Measurements from ENCODE around the gene CD33. TPM values are rescaled to one million over a fixed set of nuclear protein-coding genes. Genes with fewer than 3 reads are reported as not detected.
"Not testable (repeated sequence)": the region's sequence is repeated elsewhere in the genome, so short reads cannot be mapped to it uniquely, and the experiment has no call there.

The CD33 gene
- 3.8 TPM for polyA plus RNA-seq (ENCODE audit: insufficient read length)

GRCh38 chr19:51224898-51225393 is at the start of gene CD33:
Gene CD33 (plus strand): TSS chr19:51225080. CDS start chr19:51225119, 39 bp downstream.
- DNase-seq (ENCODE audit: low read depth): not testable (repeated sequence)

DNA sequence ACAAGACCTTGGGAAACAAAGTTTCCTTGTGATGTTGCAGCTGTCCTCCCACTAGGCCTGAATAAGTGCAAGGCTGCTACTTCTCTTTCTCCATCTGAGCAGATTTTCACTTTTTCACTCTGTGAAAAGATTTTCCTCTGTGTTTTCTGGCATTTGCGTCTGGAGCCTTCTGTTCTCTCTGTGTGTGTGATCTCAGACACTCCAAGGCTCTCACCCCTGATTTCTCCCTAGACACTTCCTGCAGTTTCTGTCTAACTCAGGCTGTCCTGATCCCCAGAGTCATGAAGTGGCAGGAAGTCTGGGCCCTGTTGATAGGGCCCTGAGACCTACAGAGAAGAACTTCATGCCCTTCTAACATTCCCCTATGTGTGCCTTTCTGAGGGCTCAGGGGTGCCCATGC is 45.6 kb upstream of the CD33 start:
- DNase-seq (ENCODE audit: low read depth): no peak

DNA sequence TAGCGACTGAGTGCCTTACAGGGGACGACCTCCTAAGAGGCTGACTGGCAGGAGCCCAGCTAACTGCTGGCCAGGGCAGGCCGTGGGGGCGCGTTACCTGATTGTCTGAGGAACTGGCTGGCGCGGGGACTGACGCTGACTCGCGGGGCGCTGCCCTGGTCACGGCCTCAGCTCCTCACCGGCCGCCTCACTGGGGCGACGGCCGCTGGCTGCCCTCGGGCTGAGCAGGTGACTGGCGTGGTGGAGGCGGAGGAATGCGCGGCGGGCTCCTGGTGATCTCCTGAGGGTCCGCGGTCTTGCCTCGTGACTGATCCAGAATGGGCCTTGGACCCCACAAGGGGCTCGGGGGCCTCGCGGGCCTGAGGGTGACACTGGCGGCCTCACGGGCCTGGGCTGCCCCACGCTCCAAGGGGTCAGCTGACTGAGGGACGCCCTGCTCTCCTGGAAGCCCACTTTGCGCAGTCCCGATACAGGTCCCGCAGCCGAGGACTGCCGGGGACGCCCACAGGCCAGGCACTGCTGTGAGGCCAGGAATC is 43.4 kb upstream of the CD33 start:
- no peak for DNase-seq (ENCODE audit: low read depth)

- no peak for DNase-seq (ENCODE audit: low read depth)
Observed at GRCh38 chr19:51181913-51182419, 42.9 kb upstream of the CD33 start.

DNA sequence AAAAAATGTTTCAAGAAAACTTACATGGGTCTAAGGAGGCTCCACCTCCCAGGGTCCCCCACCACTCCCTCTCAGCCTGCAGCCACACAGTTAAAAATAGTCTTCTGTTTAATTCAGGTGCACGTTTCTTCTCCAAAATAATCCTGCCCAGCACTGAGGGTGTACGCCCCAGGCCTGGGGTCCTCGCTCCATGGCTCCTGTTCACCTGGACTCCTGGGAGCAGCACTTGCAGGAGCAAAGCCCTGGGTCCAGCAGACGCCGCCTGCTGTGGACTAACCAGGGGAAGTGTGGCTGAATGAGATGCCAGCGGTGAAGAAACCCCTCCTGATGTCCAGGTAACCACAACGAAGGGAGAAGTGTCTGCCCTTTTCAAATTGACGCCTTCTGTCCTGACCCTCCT is 41.3 kb upstream of the CD33 start:
- DNase-seq (ENCODE audit: low read depth): no peak

DNA sequence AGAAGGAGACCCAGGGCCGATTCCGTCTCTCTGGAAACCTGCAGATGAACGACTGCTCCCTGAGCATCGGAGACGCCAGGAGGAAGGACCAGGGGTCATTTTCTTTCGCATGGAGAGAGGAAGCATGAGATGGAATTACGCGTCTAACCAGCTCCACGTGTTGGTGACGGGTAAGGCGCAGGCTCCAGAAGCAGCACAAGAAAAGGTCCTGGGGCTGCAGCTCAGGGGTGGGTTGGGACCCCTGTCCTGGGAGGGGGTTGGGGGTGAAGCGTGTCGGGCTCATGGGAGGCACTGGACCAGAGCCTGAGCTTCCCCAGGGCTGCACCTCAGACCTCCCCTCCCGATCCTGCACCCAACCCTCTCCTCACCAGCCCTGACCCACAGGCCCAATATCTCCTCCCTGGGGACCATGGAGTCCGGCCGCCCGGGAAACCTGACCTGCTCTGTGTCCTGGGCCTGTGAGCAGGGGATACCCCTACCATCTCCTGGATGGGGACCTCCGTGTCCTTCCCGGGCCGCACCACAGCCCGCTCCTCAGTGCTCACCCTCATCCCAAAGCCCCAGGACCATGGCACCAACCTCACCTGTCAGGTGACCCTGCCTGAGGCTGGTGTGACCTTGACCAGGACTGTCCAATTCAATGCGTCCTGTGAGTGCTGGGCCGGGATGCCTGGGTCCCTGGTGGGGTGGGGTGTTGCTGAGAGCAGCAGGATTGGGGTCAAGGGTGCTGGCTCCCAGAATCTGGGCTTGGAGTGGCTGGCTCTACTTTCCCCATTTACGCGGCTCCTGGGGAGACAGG is 39.6 kb upstream of the CD33 start:
- DNase-seq (ENCODE audit: low read depth): no peak

DNA sequence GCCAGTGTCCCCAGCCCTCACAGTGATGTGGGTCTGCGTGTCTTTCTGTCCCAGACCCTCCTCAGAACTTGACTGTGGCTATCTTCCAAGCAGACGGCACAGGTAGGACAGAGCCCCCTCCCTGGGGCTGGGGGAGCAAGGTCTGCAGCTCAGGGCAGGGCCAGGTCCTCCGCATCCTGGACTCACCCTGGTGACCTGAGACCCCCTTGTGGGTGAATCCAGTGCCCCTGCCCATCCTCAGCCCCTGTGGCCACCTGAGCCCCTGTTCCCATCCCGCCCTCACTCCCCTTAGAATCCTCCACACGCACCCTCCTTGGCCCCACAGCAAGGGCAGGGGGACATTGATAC is 39.0 kb upstream of the CD33 start:
- DNase-seq (ENCODE audit: low read depth): no peak

GRCh38 chr19:51186323-51186722 is 38.6 kb upstream of the CD33 start:
- DNase-seq (ENCODE audit: low read depth): no peak

DNA sequence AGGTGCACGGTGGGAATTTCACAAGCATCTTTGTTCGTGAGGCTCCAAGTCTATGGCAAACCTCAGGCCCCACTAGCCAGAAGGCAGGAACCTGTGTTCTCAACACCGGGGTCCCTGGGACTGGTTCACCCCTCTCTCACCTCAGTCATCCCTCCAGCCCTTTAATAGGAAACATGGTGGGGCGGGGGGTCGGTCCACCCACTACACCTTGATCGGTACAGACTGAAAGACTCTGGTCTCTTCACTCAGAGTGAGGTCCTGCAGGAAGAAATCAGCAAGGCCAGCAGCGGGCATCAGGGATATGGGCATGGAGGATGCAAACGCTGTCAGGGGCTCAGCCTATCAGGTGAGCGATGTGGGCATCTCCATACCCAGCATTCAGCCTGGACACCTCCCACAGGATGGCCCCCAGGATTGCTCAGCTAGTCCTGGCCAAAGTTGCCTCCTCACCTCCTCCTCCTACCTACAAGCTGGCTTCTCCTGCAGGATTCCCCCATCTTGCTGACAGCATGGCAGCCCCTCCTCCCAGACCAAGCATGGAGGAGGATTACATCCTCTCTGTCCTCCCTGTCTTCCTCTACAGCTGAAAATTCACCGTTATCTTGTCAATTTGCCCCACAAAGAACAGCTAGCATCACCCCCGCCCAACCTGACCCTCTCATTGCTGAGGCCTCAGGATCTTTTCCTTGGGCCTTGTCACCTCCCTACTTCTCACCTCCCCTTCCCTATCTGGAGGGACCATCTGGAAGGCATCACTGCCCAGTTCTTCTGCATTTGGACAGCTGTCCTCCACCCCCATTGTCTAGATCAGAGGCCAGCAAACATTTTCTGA is 37.3 kb upstream of the CD33 start:
- DNase-seq (ENCODE audit: low read depth): no peak

GRCh38 chr19:51188227-51188559 is 36.7 kb upstream of the CD33 start:
- DNase-seq (ENCODE audit: low read depth): no peak

GRCh38 chr19:51192689-51193088 is 32.2 kb upstream of the CD33 start:
- no peak for DNase-seq (ENCODE audit: low read depth)

DNA sequence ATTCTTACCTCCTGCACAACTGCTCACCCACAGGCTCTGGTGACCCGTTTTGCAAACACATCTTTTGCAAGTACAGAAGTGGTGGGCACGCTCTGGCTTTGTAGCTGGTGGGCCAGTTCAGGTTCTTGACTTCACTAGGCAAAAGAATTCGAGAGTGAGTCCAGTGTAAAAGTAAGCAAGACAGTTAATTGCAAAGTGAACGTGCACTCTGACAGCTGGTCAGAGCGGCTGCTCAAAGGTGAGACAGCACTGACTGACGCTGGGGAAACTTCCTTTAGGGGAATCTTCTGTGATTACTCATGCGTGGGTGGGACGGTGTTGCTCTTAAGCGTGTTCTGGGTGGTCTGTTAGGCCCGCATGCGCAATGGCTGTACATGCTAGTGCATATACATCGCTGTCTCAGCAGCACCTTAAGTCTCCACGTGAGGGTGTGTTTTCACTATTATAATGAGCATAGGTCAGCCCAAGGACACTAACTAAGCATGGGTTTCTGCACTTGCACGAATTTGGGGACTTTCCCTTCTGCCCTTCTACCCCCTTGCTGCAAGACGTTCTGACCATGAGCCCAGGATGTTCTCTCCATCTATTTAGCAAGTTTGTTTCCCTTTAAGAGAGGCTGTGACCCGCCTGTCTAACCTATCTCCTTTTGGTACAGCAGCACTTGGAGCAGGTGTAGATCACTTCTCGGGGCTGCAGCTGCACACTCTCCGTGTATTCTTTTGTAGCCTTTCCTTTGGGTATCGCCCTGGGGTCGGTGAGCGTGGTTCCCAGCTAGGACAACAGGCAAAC is 30.2 kb upstream of the CD33 start:
- no peak for DNase-seq (ENCODE audit: low read depth)

GRCh38 chr19:51195316-51195586 is 29.6 kb upstream of the CD33 start:
- DNase-seq (ENCODE audit: low read depth): no peak

- no peak for DNase-seq (ENCODE audit: low read depth)
Observed at GRCh38 chr19:51195616-51196015, 29.3 kb upstream of the CD33 start.

- no peak for DNase-seq (ENCODE audit: low read depth)
Observed at GRCh38 chr19:51196181-51196580, 28.7 kb upstream of the CD33 start.

DNA sequence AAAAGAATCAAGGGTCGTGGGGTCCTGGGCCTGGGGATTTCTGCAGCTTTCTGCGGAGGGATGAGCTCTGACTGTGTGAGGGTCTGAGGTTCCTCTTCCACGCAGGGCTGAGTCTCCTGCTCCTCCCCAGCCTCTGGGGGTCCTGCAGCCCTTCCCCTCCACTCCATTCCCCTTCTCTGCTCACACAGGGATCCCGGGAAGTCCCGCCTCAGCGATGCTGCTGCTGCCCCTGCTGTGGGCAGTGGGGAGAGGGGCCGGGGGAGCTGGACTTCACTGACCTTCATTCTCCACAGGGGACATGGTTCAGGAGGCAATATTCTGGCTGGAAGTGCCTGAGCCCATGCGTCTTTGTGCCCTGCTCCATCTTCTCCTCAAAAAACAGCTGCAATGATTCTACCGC is 26.2 kb upstream of the CD33 start:
- no peak for DNase-seq (ENCODE audit: low read depth)

- no peak for DNase-seq (ENCODE audit: low read depth)
Observed at GRCh38 chr19:51200071-51200666, 24.7 kb upstream of the CD33 start.

GRCh38 chr19:51201712-51202111 is 23.2 kb upstream of the CD33 start:
- no peak for DNase-seq (ENCODE audit: low read depth)

- DNase-seq (ENCODE audit: low read depth): no peak
Observed at GRCh38 chr19:51203916-51204315, 21.0 kb upstream of the CD33 start.

DNA sequence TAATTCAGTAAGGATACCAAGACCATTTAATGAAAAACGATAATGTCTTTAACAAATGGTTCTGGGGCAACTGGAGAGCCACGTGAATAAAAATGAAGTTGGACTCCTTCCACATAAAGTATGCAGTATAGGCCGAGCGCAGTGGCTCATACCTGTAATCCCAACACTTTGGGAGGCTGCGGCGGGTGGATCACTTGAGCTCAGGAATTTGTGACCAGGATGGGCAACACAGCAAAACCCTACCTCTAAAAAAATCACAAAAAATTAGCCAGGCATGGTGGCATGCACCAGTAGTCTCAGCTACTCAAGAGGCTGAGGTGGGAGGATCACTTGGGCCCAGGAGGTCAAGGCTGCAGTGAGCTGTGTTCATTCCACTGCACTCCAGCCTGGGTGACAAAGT is 20.6 kb upstream of the CD33 start:
- no peak for DNase-seq (ENCODE audit: low read depth)

DNA sequence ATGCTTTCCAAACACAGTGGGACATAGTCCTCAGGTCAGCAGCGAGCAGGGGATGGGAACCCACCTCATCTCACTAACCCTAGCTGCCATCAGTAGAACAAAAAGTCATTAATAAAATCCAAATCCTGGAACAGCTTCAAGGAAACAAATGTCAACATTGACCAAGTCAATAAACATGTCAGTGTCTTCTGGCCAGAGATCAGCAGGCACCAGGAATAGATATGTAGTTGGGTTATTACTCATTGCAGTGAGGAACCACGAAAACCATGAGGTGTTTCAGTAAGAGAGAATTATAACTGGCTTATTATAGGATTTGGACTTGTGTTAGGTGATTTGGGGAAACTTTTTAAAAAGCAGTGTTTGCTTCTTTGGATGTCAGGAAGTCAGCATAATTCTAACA is 17.1 kb upstream of the CD33 start:
- no peak for DNase-seq (ENCODE audit: low read depth)
